Osteoblast (primary cell): ENCODE measurements around the gene QPCT. TPM values are rescaled to one million over a fixed set of nuclear protein-coding genes. Genes with fewer than 3 reads are reported as not detected.

ENCODE experiments used
- DNase-seq: peaks from one replicate; pipeline ENCODE4 v3.0.0; 2011; ENCODE audit warnings: low spot score, mixed read lengths; ENCODE audit not compliant: insufficient read length; ENCODE audit errors: missing footprints
- H2AFZ ChIP-seq: 2 replicates; pipeline ENCODE4 v1.6.0; 2011; ENCODE audit warnings: mild to moderate bottlenecking, low read length
- H3K27ac ChIP-seq: 2 replicates; pipeline ENCODE4 v1.5.1; 2011; ENCODE audit warnings: mild to moderate bottlenecking, low read depth, low read length, moderate library complexity
- H3K27me3 ChIP-seq: 2 replicates; pipeline ENCODE4 v1.6.0; 2012; ENCODE audit warnings: mild to moderate bottlenecking, control low read depth, inconsistent platforms, low read length, moderate library complexity; ENCODE audit not compliant: insufficient read depth
- H3K36me3 ChIP-seq: 2 replicates; pipeline ENCODE4 v1.5.1; 2011; ENCODE audit warnings: mild to moderate bottlenecking, low read length, control low read depth, moderate library complexity; ENCODE audit not compliant: insufficient read depth
- H3K4me1 ChIP-seq: 2 replicates; pipeline ENCODE4 v1.5.1; 2011; ENCODE audit warnings: mild to moderate bottlenecking, low read length, control low read depth, moderate library complexity; ENCODE audit not compliant: insufficient read depth
- H3K4me2 ChIP-seq: 2 replicates; pipeline ENCODE4 v1.6.0; 2011; ENCODE audit warnings: mild to moderate bottlenecking, low read length; ENCODE audit not compliant: insufficient read depth
- H3K4me3 ChIP-seq: fragments of 200-600 bp; sonication (generic); 3 replicates; pipeline ENCODE4 v1.5.1; 2012; ENCODE audit warnings: mild to moderate bottlenecking, low read length, inconsistent platforms; ENCODE audit not compliant: insufficient read depth
- H3K79me2 ChIP-seq: 2 replicates; pipeline ENCODE4 v1.6.0; 2012; ENCODE audit warnings: mild to moderate bottlenecking, low read length, control low read depth, inconsistent platforms; ENCODE audit not compliant: insufficient read depth
- H3K9me3 ChIP-seq: 2 replicates; pipeline ENCODE4 v1.5.1; 2011; ENCODE audit warnings: low read depth, low read length, control low read depth
- H4K20me1 ChIP-seq: 2 replicates; pipeline ENCODE4 v1.6.0; 2012; ENCODE audit warnings: mild to moderate bottlenecking, low read length, control low read depth; ENCODE audit not compliant: insufficient read depth
- total RNA-seq: library from RNA; depleted of rRNA; stranded (reverse); fragments of >200 nt; gene quantifications from 2 replicates; pipeline ENCODE4 v1.2.3, GENCODE V29; 2012
- TF ChIP-seq, protein P1 (sequence below): IDR thresholded peaks from 2 replicates; pipeline ENCODE4 v1.5.1; 2011; ENCODE audit warnings: mild to moderate bottlenecking, low read depth, low read length, moderate library complexity; ENCODE audit errors: extremely low read depth

The QPCT gene
- total RNA-seq, 1 donor, result 25.7 TPM

DNA sequence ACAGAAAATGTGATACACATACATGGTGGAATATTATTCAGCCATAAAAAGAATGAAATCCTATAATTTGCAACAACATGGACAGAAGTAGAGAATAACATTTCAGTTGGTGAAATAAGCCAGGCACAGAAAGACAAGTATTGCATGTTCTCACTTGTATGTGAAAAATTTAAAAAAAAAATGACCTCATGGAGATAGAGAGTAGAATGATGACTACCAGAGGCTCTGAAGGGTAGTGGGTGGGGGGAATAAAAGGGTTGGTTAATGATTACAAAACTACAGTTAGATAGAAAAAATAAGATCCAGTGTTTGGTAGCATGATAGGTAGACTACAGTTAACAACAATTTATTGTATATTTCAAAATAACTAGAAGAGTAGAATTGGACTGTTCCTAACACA lies 44.3 kb upstream of the QPCT start:
- H3K4me2 ChIP-seq, result no peak overlapping the region
- no peak for DNase-seq
- TF ChIP-seq, protein P1, sequence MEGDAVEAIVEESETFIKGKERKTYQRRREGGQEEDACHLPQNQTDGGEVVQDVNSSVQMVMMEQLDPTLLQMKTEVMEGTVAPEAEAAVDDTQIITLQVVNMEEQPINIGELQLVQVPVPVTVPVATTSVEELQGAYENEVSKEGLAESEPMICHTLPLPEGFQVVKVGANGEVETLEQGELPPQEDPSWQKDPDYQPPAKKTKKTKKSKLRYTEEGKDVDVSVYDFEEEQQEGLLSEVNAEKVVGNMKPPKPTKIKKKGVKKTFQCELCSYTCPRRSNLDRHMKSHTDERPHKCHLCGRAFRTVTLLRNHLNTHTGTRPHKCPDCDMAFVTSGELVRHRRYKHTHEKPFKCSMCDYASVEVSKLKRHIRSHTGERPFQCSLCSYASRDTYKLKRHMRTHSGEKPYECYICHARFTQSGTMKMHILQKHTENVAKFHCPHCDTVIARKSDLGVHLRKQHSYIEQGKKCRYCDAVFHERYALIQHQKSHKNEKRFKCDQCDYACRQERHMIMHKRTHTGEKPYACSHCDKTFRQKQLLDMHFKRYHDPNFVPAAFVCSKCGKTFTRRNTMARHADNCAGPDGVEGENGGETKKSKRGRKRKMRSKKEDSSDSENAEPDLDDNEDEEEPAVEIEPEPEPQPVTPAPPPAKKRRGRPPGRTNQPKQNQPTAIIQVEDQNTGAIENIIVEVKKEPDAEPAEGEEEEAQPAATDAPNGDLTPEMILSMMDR, result no peak
- peaks cover 81% of the 10 kb centered on the region for H3K79me2 ChIP-seq
- H4K20me1 ChIP-seq, result peaks cover 22% of the 10 kb centered on the region
- H3K4me3 ChIP-seq, result no peak overlapping the region
- H2AFZ ChIP-seq, result no peak overlapping the region
- no peak overlapping the region for H3K27ac ChIP-seq
- no peaks in the 10 kb centered on the region for H3K27me3 ChIP-seq
- H3K9me3 ChIP-seq, result no peaks in the 10 kb centered on the region
- no peaks in the 10 kb centered on the region for H3K36me3 ChIP-seq
- H3K4me1 ChIP-seq, result peaks cover 2% of the 10 kb centered on the region

DNA sequence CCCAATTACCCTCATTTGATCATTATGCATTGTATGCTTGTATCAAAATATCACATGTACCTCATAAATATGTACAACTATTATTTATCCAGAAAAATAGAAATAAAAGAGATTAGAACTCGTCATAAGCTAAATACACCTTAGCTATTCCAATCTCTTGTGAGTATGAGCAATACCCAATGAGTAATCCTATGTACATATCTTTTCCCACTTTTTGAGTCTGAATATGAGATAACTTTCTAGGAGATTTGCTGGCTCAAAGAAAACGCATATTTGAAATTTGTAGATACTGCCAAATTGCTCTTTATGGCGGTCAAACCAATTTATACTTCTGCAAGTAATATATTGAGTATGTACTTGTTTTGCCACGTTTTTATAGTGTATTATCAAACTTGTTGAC lies 43.9 kb upstream of the QPCT start:
- DNase-seq, result no peak
- H3K27me3 ChIP-seq, result no peaks in the 10 kb centered on the region
- H3K4me3 ChIP-seq, result no peak overlapping the region
- TF ChIP-seq, protein P1, result no peak
- no peak overlapping the region for H3K4me2 ChIP-seq
- no peak overlapping the region for H2AFZ ChIP-seq
- H3K79me2 ChIP-seq, result peaks cover 81% of the 10 kb centered on the region
- H3K27ac ChIP-seq, result no peak overlapping the region
- no peaks in the 10 kb centered on the region for H3K9me3 ChIP-seq
- no peaks in the 10 kb centered on the region for H3K36me3 ChIP-seq
- H4K20me1 ChIP-seq, result peaks cover 25% of the 10 kb centered on the region
- peaks cover 2% of the 10 kb centered on the region for H3K4me1 ChIP-seq

DNA sequence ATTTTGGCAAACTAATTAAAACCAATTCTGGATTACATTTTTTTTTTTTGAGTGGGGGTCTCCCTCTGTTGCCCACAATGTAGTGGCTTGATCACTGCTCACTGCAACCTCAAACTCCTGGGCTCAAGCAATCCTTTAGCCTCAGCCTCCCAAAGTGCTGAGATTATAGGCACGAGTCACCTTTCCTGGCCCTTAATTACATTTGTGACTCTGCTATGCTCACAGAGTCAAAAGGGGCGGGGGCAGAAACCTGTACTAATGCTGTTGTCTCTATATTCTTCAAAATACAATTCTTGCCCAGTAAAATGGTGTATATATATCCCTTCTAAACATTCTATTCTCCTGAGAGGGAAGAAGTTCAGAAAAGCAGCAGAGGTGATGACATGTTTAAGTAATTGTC lies 43.0 kb upstream of the QPCT start:
- Histone ChIP-seq H3K4me1 (peaks cover 2% of the 10 kb centered on the region), H3K27me3 (no peaks in the 10 kb centered on the region), H3K79me2 (peaks cover 80% of the 10 kb centered on the region), H3K4me2 (no peak overlapping the region), H4K20me1 (peaks cover 26% of the 10 kb centered on the region), H3K27ac (no peak overlapping the region), H3K36me3 (no peaks in the 10 kb centered on the region), H2AFZ (no peak overlapping the region), H3K4me3 (no peak overlapping the region), H3K9me3 (no peaks in the 10 kb centered on the region)
- DNase-seq, result no peak
- TF ChIP-seq, protein P1, result no peak

DNA sequence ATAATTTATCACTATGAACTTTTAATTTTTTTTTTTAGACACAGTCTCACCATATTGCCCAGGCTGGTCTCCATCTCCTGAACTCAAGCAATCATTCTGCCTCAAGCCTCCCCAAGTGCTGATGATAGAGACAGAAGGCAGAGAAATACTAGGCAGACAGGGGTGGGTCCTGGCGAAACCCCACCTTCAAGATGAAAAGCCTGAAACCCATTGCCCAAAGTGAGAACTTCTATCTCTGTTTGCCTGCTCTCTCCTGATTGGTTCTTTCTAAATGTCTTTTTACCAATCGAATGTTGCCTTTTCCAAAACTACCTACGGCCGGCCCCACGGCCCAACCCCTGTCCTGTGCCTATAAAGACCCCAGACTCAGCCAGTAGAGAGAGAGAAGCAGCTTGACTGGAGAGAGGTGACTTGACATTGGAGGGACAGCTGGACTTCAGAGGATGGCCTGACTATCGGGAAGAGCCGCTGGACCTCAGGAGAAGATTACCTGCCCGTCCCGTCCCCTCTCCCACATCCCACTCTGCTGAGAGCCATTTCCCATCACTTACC lies 41.7 kb upstream of the QPCT start:
- Histone ChIP-seq H3K4me2 (no peak overlapping the region), H4K20me1 (peaks cover 31% of the 10 kb centered on the region), H3K27ac (no peak overlapping the region), H3K4me1 (peaks cover 2% of the 10 kb centered on the region), H3K27me3 (no peaks in the 10 kb centered on the region), H2AFZ (no peak overlapping the region), H3K9me3 (no peaks in the 10 kb centered on the region), H3K79me2 (peaks cover 84% of the 10 kb centered on the region), H3K4me3 (no peak overlapping the region), H3K36me3 (no peaks in the 10 kb centered on the region)
- no peak for DNase-seq
- TF ChIP-seq, protein P1, result no peak
